ENCODE data around the gene CPXM2.

The CPXM2 gene

DNA sequence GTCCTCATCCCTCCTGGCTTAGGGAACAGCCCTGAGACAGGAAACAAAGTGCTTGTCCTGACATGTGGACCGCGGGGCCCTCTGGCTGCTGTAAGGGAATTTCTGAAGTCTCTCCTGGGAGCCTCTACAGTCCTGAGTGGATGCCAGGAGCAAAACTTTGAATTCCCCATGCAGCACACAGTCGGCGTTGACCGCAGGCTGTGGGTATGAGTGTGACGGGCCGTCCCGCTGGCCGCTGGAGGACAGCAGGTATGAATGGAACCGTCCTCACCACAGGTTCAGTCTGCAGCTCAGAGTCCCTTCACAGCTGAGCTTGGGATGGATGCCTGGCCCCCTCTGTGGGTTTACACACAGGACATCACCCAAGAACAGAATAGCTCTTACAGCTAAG, 130.6 kb downstream of the CPXM2 start:
- no peaks in the 10 kb centered on the region for H3K4me1 Mint-ChIP-seq
- no peak overlapping the region for H3K27ac Mint-ChIP-seq
- ATAC-seq (ENCODE audit: low read depth) (no peak), DNase-seq (ENCODE audit: low spot score in 2 of 2) (no peak)
- peaks cover 7% of the 10 kb centered on the region for H3K27me3 Mint-ChIP-seq
- no peaks in the 10 kb centered on the region for H3K36me3 Mint-ChIP-seq
- no peak overlapping the region for H3K4me3 Mint-ChIP-seq
- H3K9me3 Mint-ChIP-seq: no peaks in the 10 kb centered on the region

DNA sequence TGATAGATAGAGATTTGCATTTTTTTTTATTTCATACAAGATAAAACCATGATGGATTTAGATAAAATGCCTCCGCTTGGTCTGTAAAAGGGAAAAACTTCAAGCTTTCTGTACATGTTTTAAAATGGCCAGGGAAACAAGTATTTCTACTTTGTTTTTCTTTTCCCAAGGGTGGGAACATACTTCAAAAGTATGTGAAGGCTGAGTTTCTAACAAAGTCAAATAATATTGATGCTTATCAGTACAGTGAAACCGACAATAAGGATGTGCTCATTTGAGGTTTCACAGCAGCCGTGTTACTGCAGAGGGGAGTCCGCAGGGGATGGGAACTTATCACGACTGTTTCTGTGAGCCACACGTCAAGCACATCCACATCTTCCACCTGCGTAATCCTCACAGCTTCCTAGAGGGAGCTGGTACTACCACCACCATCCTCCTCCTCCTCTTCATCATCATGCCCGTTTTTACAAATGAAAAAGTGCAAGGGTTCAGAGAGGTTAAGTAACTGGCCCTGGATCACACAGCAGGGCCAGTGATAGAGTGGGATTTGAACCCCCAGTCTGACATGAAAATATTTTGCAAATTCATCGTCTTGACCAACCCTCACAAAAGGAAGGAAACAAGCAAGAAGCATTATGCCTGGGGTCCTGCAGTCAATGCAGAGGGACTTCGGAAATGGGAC, 131.1 kb downstream of the CPXM2 start:
- no peaks in the 10 kb centered on the region for H3K9me3 Mint-ChIP-seq
- DNase-seq (ENCODE audit: low spot score in 2 of 2) (no peak), ATAC-seq (ENCODE audit: low read depth) (no peak)
- H3K27me3 Mint-ChIP-seq: peaks cover 5% of the 10 kb centered on the region
- H3K4me1 Mint-ChIP-seq: no peaks in the 10 kb centered on the region
- no peaks in the 10 kb centered on the region for H3K36me3 Mint-ChIP-seq
- H3K27ac Mint-ChIP-seq: no peak overlapping the region
- H3K4me3 Mint-ChIP-seq: no peak overlapping the region

DNA sequence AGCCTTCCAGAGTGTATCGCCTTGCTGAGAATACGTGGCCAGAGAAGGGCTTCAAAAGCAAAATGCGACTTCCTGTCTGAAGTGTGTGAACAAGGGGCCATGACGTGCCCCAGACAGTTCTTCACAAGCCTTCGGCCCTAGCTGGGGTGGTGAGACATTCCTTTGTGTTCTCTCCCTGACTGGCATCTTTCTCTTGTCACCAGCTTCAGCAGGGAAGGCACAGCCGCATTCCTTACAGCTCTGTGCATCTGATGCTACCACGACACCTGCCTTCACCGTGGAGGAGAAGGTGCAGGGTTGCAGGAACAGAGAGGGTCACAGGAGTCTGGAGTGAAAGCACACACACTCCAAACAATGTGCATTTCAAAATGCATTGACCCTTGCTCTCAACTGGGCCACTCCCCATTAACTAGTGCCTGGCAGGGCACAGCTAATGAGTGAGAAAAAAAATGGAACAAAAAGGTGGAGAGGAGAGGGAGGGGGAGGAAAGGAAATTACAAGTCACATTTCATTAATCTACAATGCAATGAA, 132.0 kb downstream of the CPXM2 start:
- H3K36me3 Mint-ChIP-seq: no peaks in the 10 kb centered on the region
- H3K4me1 Mint-ChIP-seq: no peaks in the 10 kb centered on the region
- no peak for ATAC-seq (ENCODE audit: low read depth)
- H3K9me3 Mint-ChIP-seq: no peaks in the 10 kb centered on the region
- no peak overlapping the region for H3K27ac Mint-ChIP-seq
- no peak overlapping the region for H3K4me3 Mint-ChIP-seq
- no peak for DNase-seq (ENCODE audit: low spot score in 2 of 2)
- peaks cover 6% of the 10 kb centered on the region for H3K27me3 Mint-ChIP-seq

DNA sequence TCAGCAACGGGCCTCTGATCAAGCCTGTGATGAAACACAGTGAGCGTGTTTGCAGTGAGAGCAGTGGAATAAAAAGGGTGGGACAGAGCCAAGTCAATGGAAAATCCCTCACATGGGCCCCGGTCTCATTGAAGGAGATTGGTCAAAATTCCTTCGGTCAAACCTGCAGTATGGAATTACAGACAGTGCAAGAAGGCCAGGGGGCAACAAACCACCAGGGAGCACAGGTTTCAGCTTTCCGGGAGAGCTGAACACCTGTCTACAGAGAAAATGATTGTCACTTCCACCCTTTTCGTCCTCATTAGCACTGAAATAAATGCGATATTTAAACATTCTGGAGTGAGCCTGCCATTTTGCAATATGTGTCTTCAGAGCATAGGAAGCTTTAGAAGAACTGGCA, 132.6 kb downstream of the CPXM2 start:
- Mint-ChIP-seq H3K36me3 (no peaks in the 10 kb centered on the region), H3K27ac (no peak overlapping the region), H3K27me3 (peaks cover 6% of the 10 kb centered on the region), H3K4me3 (no peak overlapping the region), H3K4me1 (no peaks in the 10 kb centered on the region), H3K9me3 (no peaks in the 10 kb centered on the region)
- ATAC-seq (ENCODE audit: low read depth) (no peak), DNase-seq (ENCODE audit: low spot score in 2 of 2) (no peak)

DNA sequence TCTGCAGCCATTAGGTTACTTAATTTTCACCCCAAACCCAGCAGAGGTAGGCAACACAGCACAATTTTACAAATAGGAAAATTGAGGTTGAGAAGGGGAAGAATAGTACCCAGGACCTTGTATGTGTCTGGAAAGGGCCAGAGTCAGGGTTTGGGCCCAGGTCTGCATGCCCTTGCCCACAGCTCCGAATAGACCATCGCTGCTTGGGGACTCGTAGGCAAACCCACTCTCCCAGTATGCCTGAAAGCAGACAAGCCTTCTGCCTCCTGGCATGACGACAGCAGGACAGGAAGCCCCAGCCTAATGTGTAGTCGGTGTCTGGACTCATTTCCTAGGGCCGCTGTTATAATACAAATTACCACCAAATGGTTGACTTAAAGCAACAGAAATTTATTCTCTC, 133.8 kb downstream of the CPXM2 start:
- peaks cover 6% of the 10 kb centered on the region for H3K27me3 Mint-ChIP-seq
- H3K27ac Mint-ChIP-seq: no peak overlapping the region
- ATAC-seq (ENCODE audit: low read depth): no peak
- no peak overlapping the region for H3K4me3 Mint-ChIP-seq
- no peaks in the 10 kb centered on the region for H3K9me3 Mint-ChIP-seq
- no peaks in the 10 kb centered on the region for H3K4me1 Mint-ChIP-seq
- DNase-seq (ENCODE audit: low spot score in 2 of 2): no peak
- H3K36me3 Mint-ChIP-seq: no peaks in the 10 kb centered on the region

DNA sequence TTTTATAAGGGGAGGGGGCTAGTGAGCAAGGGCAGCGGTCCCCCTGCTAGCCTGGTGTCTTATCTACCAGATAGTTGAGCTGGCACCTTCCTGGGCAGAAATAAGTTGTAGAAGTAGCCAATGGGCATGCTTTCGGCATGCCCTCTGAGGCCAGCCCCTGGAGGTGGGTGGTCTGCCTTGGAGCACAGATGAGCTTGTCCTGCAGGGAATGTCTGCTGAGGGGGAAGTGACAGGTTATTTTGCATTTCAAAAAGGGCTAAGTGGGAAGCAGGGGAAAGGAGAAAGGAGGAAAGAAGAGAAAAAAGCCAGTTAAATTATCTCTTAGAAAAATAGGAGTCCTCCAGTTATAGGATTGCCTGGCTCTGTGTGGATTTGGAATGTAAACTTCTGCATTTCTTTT, 136.5 kb downstream of the CPXM2 start:
- no peak for ATAC-seq (ENCODE audit: low read depth)
- H3K27ac Mint-ChIP-seq: no peak overlapping the region
- peaks cover 8% of the 10 kb centered on the region for H3K9me3 Mint-ChIP-seq
- DNase-seq (ENCODE audit: low spot score in 2 of 2): no peak
- H3K4me3 Mint-ChIP-seq: no peak overlapping the region
- H3K36me3 Mint-ChIP-seq: no peaks in the 10 kb centered on the region
- peaks cover 6% of the 10 kb centered on the region for H3K27me3 Mint-ChIP-seq
- no peaks in the 10 kb centered on the region for H3K4me1 Mint-ChIP-seq

DNA sequence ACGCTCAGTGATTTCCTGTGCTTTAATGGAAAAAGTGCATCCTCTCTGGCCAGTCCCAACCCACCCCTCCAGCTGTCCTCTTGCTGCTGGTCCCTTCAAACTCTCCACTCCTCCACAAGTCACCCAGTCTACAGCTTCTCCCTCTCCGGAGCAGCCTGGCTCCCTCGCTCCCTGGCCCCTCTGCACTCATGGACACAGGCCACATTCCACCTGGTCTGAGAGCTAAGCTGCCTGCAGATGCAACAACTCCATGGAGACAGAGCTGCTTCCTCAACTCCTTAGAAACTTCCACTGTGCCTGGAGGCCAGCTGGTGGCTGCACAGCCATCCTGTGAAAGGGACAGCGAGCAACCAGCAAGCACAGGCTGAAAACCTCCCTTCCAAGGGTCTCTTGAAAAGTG, 137.5 kb downstream of the CPXM2 start:
- Mint-ChIP-seq H3K4me1 (no peaks in the 10 kb centered on the region), H3K27me3 (peaks cover 6% of the 10 kb centered on the region), H3K27ac (no peak overlapping the region), H3K36me3 (no peaks in the 10 kb centered on the region), H3K9me3 (peaks cover 8% of the 10 kb centered on the region), H3K4me3 (no peak overlapping the region)
- DNase-seq (ENCODE audit: low spot score in 2 of 2) (no peak), ATAC-seq (ENCODE audit: low read depth) (no peak)

DNA sequence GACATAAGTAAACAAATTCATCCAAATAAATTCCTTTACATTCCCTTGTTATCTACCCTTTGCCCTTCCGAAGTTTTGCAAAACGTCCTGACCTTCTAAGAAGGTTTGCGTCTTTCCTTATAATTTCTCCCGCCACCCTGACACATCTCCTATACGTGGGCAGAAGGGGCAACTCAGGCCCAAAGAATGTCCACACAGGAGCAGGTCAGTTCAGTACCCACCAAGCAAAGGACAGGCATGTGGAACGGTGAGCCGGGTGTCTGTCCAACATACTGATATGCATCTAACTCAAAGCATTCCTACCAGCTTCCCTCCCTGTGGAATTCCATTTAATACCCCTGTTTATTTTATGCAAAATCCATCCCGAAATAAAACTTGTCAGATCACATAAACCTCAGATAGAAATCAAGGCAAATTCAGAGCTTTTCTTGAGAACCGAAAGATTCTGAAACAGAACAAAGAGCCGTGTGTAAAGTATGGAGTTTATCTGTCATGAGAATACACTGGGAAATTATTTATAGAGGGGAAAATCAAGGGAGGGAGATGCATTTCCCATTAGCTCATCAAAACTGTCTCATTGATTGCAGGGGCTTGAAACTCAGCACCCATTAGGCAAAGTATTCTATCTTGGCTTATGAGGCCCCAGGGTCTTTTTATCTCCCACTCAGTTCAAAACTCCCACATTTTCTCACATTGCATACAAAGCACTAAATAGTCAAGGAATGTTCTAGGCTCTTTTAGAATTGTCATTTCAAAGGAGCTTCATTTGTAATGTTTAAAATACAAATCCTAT, 140.1 kb downstream of the CPXM2 start:
- H3K9me3 Mint-ChIP-seq: peaks cover 8% of the 10 kb centered on the region
- peaks cover 2% of the 10 kb centered on the region for H3K27me3 Mint-ChIP-seq
- no peak overlapping the region for H3K4me3 Mint-ChIP-seq
- ATAC-seq (ENCODE audit: low read depth) (no peak), DNase-seq (ENCODE audit: low spot score in 2 of 2) (no peak)
- no peaks in the 10 kb centered on the region for H3K36me3 Mint-ChIP-seq
- no peaks in the 10 kb centered on the region for H3K4me1 Mint-ChIP-seq
- no peak overlapping the region for H3K27ac Mint-ChIP-seq

DNA sequence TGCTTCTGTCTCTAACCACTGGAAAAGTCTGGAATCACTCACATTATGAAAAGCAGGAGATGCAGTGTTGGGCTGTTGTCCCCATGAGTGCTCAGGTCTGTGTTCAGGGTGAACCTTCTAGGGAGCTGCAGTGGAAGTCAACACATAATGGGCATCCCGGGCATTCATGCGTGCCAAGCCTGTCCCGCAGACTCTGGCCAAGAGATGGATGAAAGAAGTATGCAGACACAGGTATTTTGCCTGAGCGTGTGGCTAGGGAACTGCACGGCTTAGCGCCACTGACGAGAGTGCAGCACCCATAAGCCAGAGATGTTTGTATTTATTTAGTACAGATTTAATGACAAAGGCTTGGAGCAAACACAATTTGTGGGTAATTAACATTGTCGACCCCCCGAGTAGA, 140.7 kb downstream of the CPXM2 start:
- Mint-ChIP-seq H3K36me3 (no peaks in the 10 kb centered on the region), H3K4me3 (no peak overlapping the region), H3K4me1 (no peaks in the 10 kb centered on the region), H3K27me3 (peaks cover 2% of the 10 kb centered on the region), H3K9me3 (peaks cover 8% of the 10 kb centered on the region), H3K27ac (no peak overlapping the region)
- ATAC-seq (ENCODE audit: low read depth) (no peak), DNase-seq (ENCODE audit: low spot score in 2 of 2) (no peak)

DNA sequence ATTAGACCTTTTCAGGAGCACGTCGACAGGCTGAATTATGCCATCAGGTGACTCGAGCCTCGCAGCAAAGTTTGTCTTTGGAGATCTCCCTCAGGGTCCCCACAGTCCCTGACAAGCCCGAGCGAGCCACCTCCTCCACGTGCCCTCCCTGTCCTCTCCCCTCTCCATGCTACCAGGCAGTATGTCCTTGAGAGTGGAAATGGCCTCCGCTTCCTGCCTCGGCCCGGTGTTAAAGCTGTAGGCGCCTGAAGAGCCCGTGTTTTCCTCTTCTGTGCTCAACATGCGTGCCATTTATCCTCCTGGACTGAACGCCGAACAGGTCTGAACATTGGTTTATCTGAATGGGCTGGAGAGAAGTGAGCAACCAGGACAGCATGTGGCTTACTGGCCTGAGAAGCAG, 142.9 kb downstream of the CPXM2 start:
- H3K4me3 Mint-ChIP-seq: no peak overlapping the region
- no peaks in the 10 kb centered on the region for H3K4me1 Mint-ChIP-seq

DNA sequence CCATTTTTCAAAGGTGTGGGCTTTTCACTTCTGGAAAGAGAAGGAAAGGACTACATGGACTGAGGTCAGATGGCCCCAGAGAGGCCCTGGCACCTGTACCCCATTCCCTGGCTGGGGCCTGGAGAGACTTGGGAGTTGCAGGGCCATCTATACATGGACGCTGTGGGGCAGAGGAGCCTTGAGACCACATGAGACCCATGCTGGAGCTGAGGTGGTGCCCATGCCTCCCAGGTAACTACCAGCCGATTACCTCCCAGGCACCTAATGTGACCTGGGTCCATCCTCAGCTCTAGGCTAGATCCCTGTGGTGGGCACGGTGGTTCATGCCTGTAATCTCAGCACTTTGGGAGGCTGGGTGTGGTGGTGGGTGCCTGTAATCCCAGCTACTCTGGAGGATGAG, 144.2 kb downstream of the CPXM2 start:
- Mint-ChIP-seq H3K4me3 (no peak overlapping the region), H3K36me3 (no peaks in the 10 kb centered on the region), H3K4me1 (no peaks in the 10 kb centered on the region), H3K27ac (no peak overlapping the region), H3K9me3 (peaks cover 8% of the 10 kb centered on the region), H3K27me3 (peaks cover 3% of the 10 kb centered on the region)
- no peak for DNase-seq (ENCODE audit: low spot score in 2 of 2)
- ATAC-seq (ENCODE audit: low read depth): no peak

More for the DNA sequence above, 142.9 kb downstream of the CPXM2 start:
- ATAC-seq (ENCODE audit: low read depth) (no peak), DNase-seq (ENCODE audit: low spot score in 2 of 2) (no peak)
- H3K27me3 Mint-ChIP-seq: peaks cover under 1% of the 10 kb centered on the region
- no peaks in the 10 kb centered on the region for H3K36me3 Mint-ChIP-seq
- peaks cover 8% of the 10 kb centered on the region for H3K9me3 Mint-ChIP-seq
- H3K27ac Mint-ChIP-seq: no peak overlapping the region

DNA sequence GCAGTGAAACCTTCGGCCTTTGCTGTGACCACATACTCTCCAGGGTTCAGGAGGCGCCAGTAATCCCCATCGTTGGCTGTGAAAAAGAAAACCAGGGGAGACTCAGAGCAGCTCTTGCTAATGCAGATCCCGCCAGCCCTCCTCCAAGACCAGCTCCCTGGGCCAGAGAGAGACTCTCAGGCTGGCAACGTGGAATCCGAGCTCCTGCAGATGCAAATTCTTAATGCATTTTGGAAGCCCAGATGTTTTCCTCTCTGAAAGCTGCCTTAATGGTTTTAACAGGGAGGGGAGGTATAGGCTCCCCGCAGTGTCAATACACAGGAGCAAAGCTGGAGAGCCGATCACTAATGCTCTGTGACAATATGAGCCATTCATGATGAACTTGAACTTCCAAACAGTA, 144.7 kb downstream of the CPXM2 start:
- H3K27me3 Mint-ChIP-seq: peaks cover 3% of the 10 kb centered on the region
- no peak overlapping the region for H3K27ac Mint-ChIP-seq
- H3K4me1 Mint-ChIP-seq: no peaks in the 10 kb centered on the region
- H3K9me3 Mint-ChIP-seq: peaks cover 8% of the 10 kb centered on the region
- no peaks in the 10 kb centered on the region for H3K36me3 Mint-ChIP-seq
- no peak for ATAC-seq (ENCODE audit: low read depth)
- no peak for DNase-seq (ENCODE audit: low spot score in 2 of 2)
- H3K4me3 Mint-ChIP-seq: no peak overlapping the region

DNA sequence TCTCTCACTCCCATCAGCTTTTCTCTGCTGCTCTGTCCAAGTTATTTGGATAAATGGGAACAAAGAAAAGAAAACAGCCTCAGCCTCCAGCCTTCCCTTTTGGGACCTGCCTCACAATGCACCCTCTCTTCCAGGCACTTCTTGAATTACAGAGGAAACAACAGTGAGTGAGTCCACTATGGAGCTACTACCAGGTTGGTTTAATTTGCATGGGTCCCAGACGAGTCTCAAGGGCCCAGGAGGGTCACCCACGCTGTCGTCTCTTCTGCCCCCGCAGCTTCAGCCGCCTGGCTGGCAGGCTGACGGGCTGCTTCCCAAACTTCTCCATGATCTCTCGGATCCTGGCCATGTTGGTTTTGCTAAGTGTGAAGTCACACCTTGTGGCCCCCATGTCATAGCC, 145.1 kb downstream of the CPXM2 start:
- no peaks in the 10 kb centered on the region for H3K4me1 Mint-ChIP-seq
- H3K9me3 Mint-ChIP-seq: peaks cover 7% of the 10 kb centered on the region
- H3K4me3 Mint-ChIP-seq: no peak overlapping the region
- DNase-seq (ENCODE audit: low spot score in 2 of 2) (no peak), ATAC-seq (ENCODE audit: low read depth) (no peak)
- no peak overlapping the region for H3K27ac Mint-ChIP-seq
- H3K36me3 Mint-ChIP-seq: no peaks in the 10 kb centered on the region
- H3K27me3 Mint-ChIP-seq: peaks cover 3% of the 10 kb centered on the region

DNA sequence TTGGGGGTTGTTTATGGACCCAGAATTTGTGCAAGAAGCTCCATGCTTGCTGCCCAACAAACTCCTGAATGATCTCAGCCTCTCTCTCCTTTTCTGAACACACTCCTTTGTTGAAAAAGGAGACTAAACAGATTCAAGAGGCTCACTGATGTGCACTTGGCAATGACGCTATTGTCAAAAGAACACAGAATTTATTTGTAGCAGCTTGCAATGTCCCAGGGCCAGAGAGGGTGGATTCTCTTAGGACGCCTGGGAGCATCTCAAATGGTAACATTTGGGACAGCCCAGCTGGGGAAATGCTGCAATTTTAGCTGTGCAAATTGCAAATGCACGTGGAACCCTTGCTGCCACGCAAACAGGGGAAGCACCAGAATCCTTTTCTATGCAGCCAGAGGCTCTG, 145.5 kb downstream of the CPXM2 start:
- DNase-seq (ENCODE audit: low spot score in 2 of 2) (no peak), ATAC-seq (ENCODE audit: low read depth) (no peak)
- Mint-ChIP-seq H3K4me1 (no peaks in the 10 kb centered on the region), H3K9me3 (peaks cover 4% of the 10 kb centered on the region), H3K36me3 (no peaks in the 10 kb centered on the region), H3K4me3 (no peak overlapping the region), H3K27me3 (peaks cover 6% of the 10 kb centered on the region), H3K27ac (no peak overlapping the region)

DNA sequence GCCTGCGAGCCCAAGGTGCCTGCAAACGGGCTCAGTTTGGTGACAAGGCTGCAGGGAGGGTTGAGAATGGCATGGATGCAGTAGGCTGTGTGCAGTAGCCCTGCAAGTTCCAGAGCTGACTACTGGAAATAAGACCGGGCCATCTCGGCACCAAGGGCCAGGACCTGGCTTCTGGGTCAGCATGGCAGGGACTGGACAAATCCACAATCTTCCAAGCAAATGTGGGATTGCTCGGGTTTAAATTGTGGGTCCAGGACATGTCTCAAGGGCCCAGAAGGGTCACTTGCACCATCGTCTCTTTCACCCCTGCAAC, 147.4 kb downstream of the CPXM2 start:
- ATAC-seq (ENCODE audit: low read depth) (no peak), DNase-seq (ENCODE audit: low spot score in 2 of 2) (no peak)
- H3K4me3 Mint-ChIP-seq: no peak overlapping the region
- no peaks in the 10 kb centered on the region for H3K9me3 Mint-ChIP-seq
- H3K36me3 Mint-ChIP-seq: no peaks in the 10 kb centered on the region
- H3K27me3 Mint-ChIP-seq: peaks cover 8% of the 10 kb centered on the region
- no peaks in the 10 kb centered on the region for H3K4me1 Mint-ChIP-seq
- H3K27ac Mint-ChIP-seq: no peak overlapping the region
